Right renal cortex interstitium (tissue), 3 donors: ENCODE data around the gene SPDYC. TPM values are rescaled to one million over a fixed set of nuclear protein-coding genes. Genes with fewer than 3 reads are reported as not detected.

ENCODE experiments used
- DNase-seq, 3 donors: peaks; one replicate each; pipeline ENCODE4 v3.0.0-alpha.2; 2013; ENCODE audit warnings: low read depth in 3 of 3, low spot score in 2 of 3
- polyA plus RNA-seq, 3 donors: library from polyadenylated mRNA; unstranded; fragments of 120-200 nt; gene quantifications; one replicate each; pipeline ENCODE4 v1.2.1, GENCODE V29; 2013; ENCODE audit not compliant: insufficient read length in 3 of 3

Gene SPDYC
- polyA plus RNA-seq, 3 donors, result not detected

DNA sequence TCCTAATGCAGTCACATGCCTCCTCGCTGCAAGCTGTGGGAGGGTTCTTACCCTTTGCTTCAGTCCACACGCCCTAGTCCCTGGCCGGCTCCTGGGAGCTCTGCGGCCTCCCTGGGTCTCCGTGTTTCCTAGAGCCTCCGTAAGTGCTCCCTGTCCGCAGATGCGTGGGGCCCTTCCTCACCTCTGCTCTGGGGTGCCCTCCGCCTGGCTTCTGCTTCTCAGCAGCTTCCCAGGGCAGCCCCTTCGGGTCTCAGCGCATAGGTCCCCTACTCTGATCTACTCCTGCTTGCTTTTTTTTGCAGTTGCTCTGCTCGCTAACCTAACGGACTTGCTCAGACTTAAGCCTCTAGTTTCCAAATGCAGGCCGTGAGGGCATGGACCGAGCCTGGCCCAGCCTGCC is 34.1 kb downstream of the SPDYC start:
- DNase-seq, result no peak

DNA sequence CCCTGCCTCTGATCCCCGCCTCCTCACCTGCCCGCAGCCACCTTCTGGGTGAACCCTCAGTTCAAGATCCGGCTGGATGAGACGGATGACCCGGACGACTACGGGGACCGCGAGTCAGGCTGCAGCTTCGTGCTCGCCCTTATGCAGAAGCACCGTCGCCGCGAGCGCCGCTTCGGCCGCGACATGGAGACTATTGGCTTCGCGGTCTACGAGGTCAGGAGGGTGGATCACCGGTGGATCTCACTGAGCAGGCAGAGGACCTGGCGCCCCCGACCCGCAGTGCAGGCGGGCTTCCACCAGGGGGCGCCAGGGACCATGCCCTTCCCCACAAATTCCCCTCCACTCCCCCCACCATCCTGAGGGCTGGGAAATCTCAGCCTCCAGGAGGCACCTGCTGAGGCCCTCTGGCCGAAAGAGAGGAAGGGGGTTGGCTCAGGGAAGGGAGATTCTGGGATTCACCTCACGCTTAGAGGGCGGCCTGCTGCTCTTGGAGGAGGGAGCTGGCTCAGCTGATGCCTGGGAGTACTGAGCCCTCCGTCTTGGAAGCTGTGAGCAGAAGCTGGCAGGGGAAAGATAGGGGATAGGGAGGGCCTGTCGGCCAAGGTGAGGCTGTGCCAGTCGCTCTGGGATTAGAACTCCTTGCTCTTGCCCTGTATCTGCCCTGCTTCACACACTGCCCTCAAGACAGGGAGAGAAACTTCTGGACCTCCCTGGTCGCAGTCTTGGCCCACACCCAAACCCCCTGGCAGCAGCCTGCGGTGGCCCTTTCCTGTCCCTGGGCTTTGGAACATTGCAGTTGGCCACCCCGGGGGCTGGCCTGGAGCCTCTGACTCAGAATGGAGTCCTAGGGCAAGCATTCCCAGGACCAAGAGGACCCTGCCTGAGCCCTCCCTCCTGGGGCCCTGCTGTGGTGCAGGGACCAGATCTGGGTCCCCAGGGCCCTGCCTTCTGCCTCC is 34.9 kb downstream of the SPDYC start:
- DNase-seq, result no peak

- no peak for DNase-seq
Observed at GRCh38 chr11:65205602-65205967, 35.6 kb downstream of the SPDYC start.

DNA sequence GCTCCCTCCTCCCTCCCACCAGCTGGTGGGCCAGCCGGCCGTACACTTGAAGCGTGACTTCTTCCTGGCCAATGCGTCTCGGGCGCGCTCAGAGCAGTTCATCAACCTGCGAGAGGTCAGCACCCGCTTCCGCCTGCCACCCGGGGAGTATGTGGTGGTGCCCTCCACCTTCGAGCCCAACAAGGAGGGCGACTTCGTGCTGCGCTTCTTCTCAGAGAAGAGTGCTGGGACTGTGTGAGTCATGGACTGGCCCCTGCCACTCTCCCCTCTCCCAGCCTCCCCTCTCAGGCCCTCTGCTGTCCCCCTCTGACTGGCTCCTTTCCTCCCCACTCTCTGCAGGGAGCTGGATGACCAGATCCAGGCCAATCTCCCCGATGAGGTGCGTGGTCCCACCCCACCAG is 36.4 kb downstream of the SPDYC start:
- no peak for DNase-seq

GRCh38 chr11:65206901-65207300 is 36.9 kb downstream of the SPDYC start:
- no peak for DNase-seq

DNA sequence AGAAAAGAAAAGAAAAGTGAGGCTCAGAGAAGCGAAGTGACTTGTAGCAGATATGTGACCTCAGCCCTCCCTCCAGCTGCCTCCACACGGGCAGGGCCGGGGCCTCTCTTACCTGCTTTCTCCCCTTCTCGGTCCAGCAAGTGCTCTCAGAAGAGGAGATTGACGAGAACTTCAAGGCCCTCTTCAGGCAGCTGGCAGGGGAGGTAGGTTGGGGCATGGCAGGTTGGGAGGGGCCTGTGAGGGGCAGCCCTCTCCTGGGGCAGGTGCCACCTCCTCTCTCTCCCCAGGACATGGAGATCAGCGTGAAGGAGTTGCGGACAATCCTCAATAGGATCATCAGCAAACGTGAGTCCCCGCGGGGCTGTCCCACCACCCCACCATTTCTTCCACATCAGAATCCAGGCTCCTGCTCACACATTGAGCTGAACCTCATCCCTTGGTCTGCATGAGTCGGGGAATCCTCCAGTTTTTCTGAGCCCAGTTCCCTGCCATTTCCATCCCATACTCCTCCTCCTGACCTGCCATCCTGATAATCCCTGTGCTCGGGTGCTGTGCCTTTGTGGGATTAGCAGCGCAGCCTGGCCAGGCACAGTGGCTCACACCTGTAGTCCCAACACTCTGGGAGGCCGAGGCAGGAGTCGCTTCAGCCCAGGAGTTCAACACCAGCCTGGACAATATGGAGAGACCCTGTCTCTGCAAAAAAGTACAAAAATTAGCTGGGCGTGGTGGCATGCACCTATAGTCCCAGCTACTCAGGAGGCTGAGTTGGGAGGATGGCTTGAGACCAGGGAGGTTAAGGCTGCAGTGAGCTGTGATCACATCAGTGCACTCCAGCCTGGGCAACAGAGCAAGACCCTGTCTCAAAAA is 38.1 kb downstream of the SPDYC start:
- DNase-seq, result no peak

GRCh38 chr11:65208785-65209710 is 39.0 kb downstream of the SPDYC start:
- DNase-seq, result no peak

DNA sequence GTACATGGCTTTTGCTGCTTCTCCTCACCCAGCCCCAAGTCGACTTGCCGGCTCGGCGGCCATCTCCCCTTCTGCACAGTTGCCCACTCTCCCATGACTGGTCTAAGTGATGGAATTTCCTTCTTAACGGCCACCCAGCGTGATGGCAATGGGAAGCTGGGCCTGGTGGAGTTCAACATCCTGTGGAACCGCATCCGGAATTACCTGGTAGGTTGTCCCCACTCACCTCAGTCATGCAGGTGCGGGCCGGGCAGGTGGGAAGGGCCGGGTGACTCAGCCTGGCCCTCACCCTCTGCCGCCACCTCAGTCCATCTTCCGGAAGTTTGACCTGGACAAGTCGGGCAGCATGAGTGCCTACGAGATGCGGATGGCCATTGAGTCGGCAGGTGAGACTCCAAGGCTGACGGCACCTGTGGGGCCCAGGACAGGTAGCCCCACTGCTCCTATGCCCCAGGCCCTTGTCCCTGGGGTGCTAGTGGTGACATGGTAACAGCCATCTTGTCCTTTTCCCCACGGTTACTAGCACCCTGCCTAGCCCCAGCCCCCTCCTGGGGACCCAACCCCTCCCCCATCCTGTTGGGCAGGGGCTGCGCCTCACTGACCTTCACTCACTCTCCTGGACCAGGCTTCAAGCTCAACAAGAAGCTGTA is 39.8 kb downstream of the SPDYC start:
- DNase-seq, result no peak

DNA sequence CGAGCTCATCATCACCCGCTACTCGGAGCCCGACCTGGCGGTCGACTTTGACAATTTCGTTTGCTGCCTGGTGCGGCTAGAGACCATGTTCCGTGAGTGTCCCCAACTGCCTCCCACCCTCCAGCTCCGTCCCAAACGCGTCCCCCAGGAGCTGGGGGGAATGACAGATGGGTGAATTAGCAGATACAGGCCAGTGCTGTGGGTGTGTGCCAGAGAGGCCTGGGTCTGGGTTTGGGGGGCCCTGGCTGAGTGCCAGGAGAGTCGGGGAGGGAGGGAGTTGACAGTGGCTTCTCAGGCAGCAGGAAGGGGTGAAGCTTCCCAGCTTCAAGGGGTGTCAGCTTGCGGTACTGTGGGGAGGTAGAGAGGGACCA is 40.3 kb downstream of the SPDYC start:
- DNase-seq, result no peak

- DNase-seq, result no peak
Observed at GRCh38 chr11:65210748-65211147, 40.7 kb downstream of the SPDYC start.

DNA sequence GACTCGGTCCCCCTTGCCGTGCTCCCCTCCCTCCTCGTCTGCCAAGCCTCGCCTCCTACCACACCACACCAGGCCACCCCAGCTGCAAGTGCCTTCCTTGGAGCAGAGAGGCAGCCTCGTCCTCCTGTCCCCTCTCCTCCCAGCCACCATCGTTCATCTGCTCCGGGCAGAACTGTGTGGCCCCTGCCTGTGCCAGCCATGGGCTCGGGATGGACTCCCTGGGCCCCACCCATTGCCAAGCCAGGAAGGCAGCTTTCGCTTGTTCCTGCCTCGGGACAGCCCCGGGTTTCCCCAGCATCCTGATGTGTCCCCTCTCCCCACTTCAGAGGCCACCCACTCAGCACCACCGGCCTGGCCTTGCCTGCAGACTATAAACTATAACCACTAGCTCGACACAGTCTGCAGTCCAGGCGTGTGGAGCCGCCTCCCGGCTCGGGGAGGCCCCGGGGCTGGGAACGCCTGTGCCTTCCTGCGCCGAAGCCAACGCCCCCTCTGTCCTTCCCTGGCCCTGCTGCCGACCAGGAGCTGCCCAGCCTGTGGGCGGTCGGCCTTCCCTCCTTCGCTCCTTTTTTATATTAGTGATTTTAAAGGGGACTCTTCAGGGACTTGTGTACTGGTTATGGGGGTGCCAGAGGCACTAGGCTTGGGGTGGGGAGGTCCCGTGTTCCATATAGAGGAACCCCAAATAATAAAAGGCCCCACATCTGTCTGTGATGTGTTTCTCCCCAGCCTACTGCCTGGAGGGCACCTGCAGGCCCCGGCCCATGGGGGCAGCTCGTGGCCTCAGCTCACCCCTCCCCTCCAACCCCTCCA is 41.5 kb downstream of the SPDYC start:
- no peak for DNase-seq

- no peak for DNase-seq
Observed at GRCh38 chr11:65212226-65212801, 42.3 kb downstream of the SPDYC start.

GRCh38 chr11:65213322-65214211 is 43.5 kb downstream of the SPDYC start:
- DNase-seq, result no peak

- no peak for DNase-seq
Observed at GRCh38 chr11:65214212-65214845, 44.3 kb downstream of the SPDYC start.

- DNase-seq, result no peak
Observed at GRCh38 chr11:65215441-65216076, 45.5 kb downstream of the SPDYC start.

GRCh38 chr11:65216830-65217229 is 46.8 kb downstream of the SPDYC start:
- no peak for DNase-seq
